ENCODE results near the gene KRTAP10-2.

GRCh38 chr21:44550807-44551206 is 498 bp downstream of the KRTAP10-2 start:
- TF ChIP-seq ZNF639 (CRISPR knock-in tag; conservative IDR thresholded peaks at IDR 0.05 in 1 of 2, IDR thresholded peaks at IDR 0.05 in 1 of 2): no peak
- no peak for TF ChIP-seq CHD2 (IDR thresholded peaks at IDR 0.05; ENCODE audit: low read depth, low read length)
- TF ChIP-seq TSHZ1 (CRISPR knock-in tag; IDR thresholded peaks at IDR 0.05): no peak
- TF ChIP-seq CTCF (IDR thresholded peaks at IDR 0.05 in 2 of 3, conservative IDR thresholded peaks at IDR 0.05 in 1 of 3; ENCODE audit: insufficient read depth in 2 of 3, low read depth in 1 of 3, low read length in 3 of 3): no peak
- no peak for TF ChIP-seq POLR2A (conservative IDR thresholded peaks at IDR 0.05)
- no peak for TF ChIP-seq EP300 (IDR thresholded peaks at IDR 0.05; ENCODE audit: low read length)

Measured in K562 (cell line).